ENCODE measurements around the gene GATAD1. TPM values are rescaled to one million over a fixed set of nuclear protein-coding genes. Genes with fewer than 3 reads are reported as not detected.
A peak's percentile ranks its signal among the peaks of the same experiment; 100 is the strongest.

The GATAD1 gene
- total and polyA plus RNA-seq, 2 of the 13 experiments (the other 11 are each of a cell fraction or from before 2014, with no cell fraction given): 20.6 to 42.1 TPM

GRCh38 chr7:92447345-92448204, at the start of gene GATAD1 (continued):
- TF ChIP-seq PRPF4 (IDR thresholded peaks at IDR 0.05; ENCODE audit: low read depth, low read length, poor library complexity, severe bottlenecking) (no peak), ZNF839 (CRISPR knock-in tag; IDR thresholded peaks at IDR 0.05; ENCODE audit: borderline replicate concordance) (0 out of 2 replicates have a peak, but pooled peaks have one; percentile 28), ZNF879 (CRISPR knock-in tag; IDR thresholded peaks at IDR 0.05) (peak; percentile 50; the same call in 1 of the 2 replicates), HNF1A (IDR thresholded peaks at IDR 0.05; ENCODE audit: low read depth) (no peak), HNF1A (CRISPR knock-in tag; IDR thresholded peaks at IDR 0.05; ENCODE audit: borderline replicate concordance) (peak; percentile 59; the same call in 1 of the 2 replicates), BCL6 (CRISPR knock-in tag; IDR thresholded peaks at IDR 0.05) (peak; percentile 28; the same call in 1 of the 2 replicates), ZNF333 (CRISPR knock-in tag; IDR thresholded peaks at IDR 0.05; ENCODE audit: borderline replicate concordance) (peak; percentile 69; the same call in 1 of the 2 replicates), FOXC1 (CRISPR knock-in tag; IDR thresholded peaks at IDR 0.05; ENCODE audit: borderline replicate concordance) (peak; percentile 58; the same call in 1 of the 2 replicates), CBFB (CRISPR knock-in tag; IDR thresholded peaks at IDR 0.05) (peak; percentile 69; the same call in 1 of the 2 replicates), IRF9 (CRISPR knock-in tag; IDR thresholded peaks at IDR 0.05; ENCODE audit: borderline replicate concordance) (no peak; the same call in 1 of the 2 replicates), ZHX1 (CRISPR knock-in tag; IDR thresholded peaks at IDR 0.05; ENCODE audit: low read depth) (0 out of 2 replicates have a peak, but pooled peaks have one; percentile 28), RAD51 (IDR thresholded peaks at IDR 0.05; ENCODE audit: borderline replicate concordance) (no peak), XBP1 (CRISPR knock-in tag; IDR thresholded peaks at IDR 0.05) (no peak), ZNF501 (CRISPR knock-in tag; IDR thresholded peaks at IDR 0.05) (peak; percentile 93), ZNF513 (CRISPR knock-in tag; conservative IDR thresholded peaks at IDR 0.05) (no peak), KLF6 (CRISPR knock-in tag; IDR thresholded peaks at IDR 0.05) (no peak), FOXK1 (CRISPR knock-in tag; IDR thresholded peaks at IDR 0.05; ENCODE audit: borderline replicate concordance, low read depth) (peak; percentile 40; the same call in 1 of the 2 replicates), JUNB (CRISPR knock-in tag; IDR thresholded peaks at IDR 0.05; ENCODE audit: borderline replicate concordance) (no peak), TARDBP (CRISPR knock-in tag; IDR thresholded peaks at IDR 0.05) (no peak)
